Upper lobe of right lung (tissue), 1 donor: Measurements from ENCODE around the gene CRACR2A. TPM values are rescaled to one million over a fixed set of nuclear protein-coding genes. Genes with fewer than 3 reads are reported as not detected.

Experiments used
- ATAC-seq: fragments of 200-7000 bp; cut with Tn5 transposase; one replicate; pipeline ENCODE4 v1.9.1; 2020; ENCODE audit warnings: mild to moderate bottlenecking, moderate library complexity
- DNase-seq: peaks from one replicate; pipeline ENCODE4 v3.0.0-alpha.2; 2020
- H3K27ac ChIP-seq: fragments of 200-600 bp; one replicate; pipeline ENCODE4 v1.8.0; 2022
- H3K27me3 ChIP-seq: fragments of 200-600 bp; one replicate; pipeline ENCODE4 v1.8.0; 2022; ENCODE audit warnings: mild to moderate bottlenecking
- H3K36me3 ChIP-seq: fragments of 200-600 bp; one replicate; pipeline ENCODE4 v1.8.0; 2022
- H3K4me1 ChIP-seq: fragments of 200-600 bp; one replicate; pipeline ENCODE4 v1.8.0; 2022
- H3K4me3 ChIP-seq: fragments of 200-600 bp; one replicate; pipeline ENCODE4 v1.8.0; 2022; ENCODE audit warnings: mild to moderate bottlenecking
- H3K9me3 ChIP-seq: fragments of 200-600 bp; one replicate; pipeline ENCODE4 v1.8.0; 2022
- intact Hi-C: fragments of 100-400 bp; cut with DNase I; formaldehyde crosslinking; loops from one replicate; pipeline ENCODE4 v1.11.0; 2022
- total RNA-seq: library from RNA; stranded (reverse); fragmentation: NEBNext Ultra II Directional; extraction: Animal tissue kit (Norgen Biotek cat#: 25700); gene quantifications from one replicate; pipeline ENCODE4 v1.2.1, GENCODE V29; 2021
- TF ChIP-seq, protein P1 (sequence below): fragments of 200-600 bp; IDR thresholded peaks from one replicate; pipeline ENCODE4 v1.8.0; 2022; ENCODE audit warnings: antibody characterized with exemption
- donor health status: DM: no; HTN: yes; CAD: no; lungs with severe emphysema.

The CRACR2A gene
- total RNA-seq, 1 donor from 2014 or later = 5.4 TPM

- no peaks in the 10 kb centered on the region for H3K36me3 ChIP-seq
- H3K9me3 ChIP-seq = no peaks in the 10 kb centered on the region
- no peak overlapping the region for H3K27ac ChIP-seq
- TF ChIP-seq, protein P1, sequence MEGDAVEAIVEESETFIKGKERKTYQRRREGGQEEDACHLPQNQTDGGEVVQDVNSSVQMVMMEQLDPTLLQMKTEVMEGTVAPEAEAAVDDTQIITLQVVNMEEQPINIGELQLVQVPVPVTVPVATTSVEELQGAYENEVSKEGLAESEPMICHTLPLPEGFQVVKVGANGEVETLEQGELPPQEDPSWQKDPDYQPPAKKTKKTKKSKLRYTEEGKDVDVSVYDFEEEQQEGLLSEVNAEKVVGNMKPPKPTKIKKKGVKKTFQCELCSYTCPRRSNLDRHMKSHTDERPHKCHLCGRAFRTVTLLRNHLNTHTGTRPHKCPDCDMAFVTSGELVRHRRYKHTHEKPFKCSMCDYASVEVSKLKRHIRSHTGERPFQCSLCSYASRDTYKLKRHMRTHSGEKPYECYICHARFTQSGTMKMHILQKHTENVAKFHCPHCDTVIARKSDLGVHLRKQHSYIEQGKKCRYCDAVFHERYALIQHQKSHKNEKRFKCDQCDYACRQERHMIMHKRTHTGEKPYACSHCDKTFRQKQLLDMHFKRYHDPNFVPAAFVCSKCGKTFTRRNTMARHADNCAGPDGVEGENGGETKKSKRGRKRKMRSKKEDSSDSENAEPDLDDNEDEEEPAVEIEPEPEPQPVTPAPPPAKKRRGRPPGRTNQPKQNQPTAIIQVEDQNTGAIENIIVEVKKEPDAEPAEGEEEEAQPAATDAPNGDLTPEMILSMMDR = no peak
- H3K4me1 ChIP-seq = no peaks in the 10 kb centered on the region
- H3K4me3 ChIP-seq = no peak overlapping the region
- intact Hi-C loops = no loop called here
- no peak for ATAC-seq
- DNase-seq = no peak
- no peaks in the 10 kb centered on the region for H3K27me3 ChIP-seq
These were observed 36.9 kb downstream of the CRACR2A start for GRCh38 chr12:3715999-3716398.

GRCh38 chr12:3713947-3714346 is 39.0 kb downstream of the CRACR2A start:
- intact Hi-C loops = no loop called here
- ATAC-seq = no peak
- TF ChIP-seq, protein P1 = no peak
- no peaks in the 10 kb centered on the region for H3K36me3 ChIP-seq
- no peak for DNase-seq
- no peak overlapping the region for H3K27ac ChIP-seq
- no peaks in the 10 kb centered on the region for H3K4me1 ChIP-seq
- no peaks in the 10 kb centered on the region for H3K27me3 ChIP-seq
- no peak overlapping the region for H3K4me3 ChIP-seq
- no peaks in the 10 kb centered on the region for H3K9me3 ChIP-seq

- intact Hi-C loops = no loop called here
- TF ChIP-seq, protein P1 = no peak
- H3K27me3 ChIP-seq = no peaks in the 10 kb centered on the region
These were observed 39.4 kb downstream of the CRACR2A start for GRCh38 chr12:3713483-3713882.

DNA sequence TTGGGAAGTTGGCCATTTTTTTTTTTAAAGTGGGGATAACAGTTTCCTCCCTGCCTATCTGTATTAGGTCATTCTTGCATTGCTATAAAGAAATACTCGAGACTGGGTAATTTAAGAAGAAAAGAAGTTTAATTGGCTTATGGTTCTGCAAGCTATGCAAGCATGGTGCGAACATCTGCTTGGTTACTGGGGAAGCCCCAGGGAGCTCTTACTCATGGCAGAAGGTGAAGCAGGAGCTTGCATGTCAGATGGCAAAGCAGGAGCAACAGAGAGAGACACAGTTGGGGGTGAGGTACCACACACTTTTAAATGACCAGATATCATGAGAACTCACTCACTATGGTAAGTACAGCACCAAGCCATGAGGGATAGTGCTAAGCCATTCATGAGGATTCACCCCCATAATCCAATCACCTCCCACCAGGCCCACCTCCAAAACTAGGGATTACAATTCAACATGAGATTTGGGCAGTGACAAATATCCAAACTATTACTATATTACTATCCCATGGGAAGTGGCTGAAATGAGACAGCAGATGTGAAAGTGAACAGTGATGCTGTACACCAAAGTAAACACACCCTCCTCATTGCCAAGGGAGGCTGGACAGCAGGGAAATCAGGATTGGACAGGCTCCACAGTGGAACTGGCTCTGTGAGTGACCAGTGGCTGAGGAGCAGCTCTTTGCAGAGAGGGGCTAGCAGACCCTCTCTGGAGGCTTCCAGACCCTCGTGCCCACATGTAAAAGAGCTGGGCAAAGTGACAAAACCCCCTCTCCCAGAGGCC is 40.5 kb downstream of the CRACR2A start:
- H3K27me3 ChIP-seq = no peaks in the 10 kb centered on the region
- DNase-seq (no peak), ATAC-seq (no peak)
- H3K36me3 ChIP-seq = no peaks in the 10 kb centered on the region
- no peaks in the 10 kb centered on the region for H3K9me3 ChIP-seq
- H3K27ac ChIP-seq = no peak overlapping the region
- TF ChIP-seq, protein P1 = no peak
- no peak overlapping the region for H3K4me3 ChIP-seq
- no peaks in the 10 kb centered on the region for H3K4me1 ChIP-seq
- intact Hi-C loops = no loop called here

More at GRCh38 chr12:3713483-3713882, 39.4 kb downstream of the CRACR2A start:
- no peak for ATAC-seq
- no peak for DNase-seq
- no peak overlapping the region for H3K4me3 ChIP-seq
- H3K36me3 ChIP-seq = no peaks in the 10 kb centered on the region
- H3K27ac ChIP-seq = no peak overlapping the region
- H3K9me3 ChIP-seq = no peaks in the 10 kb centered on the region
- no peaks in the 10 kb centered on the region for H3K4me1 ChIP-seq

- Histone ChIP-seq H3K27ac (no peak overlapping the region), H3K9me3 (no peaks in the 10 kb centered on the region), H3K27me3 (no peaks in the 10 kb centered on the region), H3K36me3 (no peaks in the 10 kb centered on the region), H3K4me3 (no peak overlapping the region), H3K4me1 (no peaks in the 10 kb centered on the region)
- DNase-seq (no peak), ATAC-seq (no peak)
- intact Hi-C loops = no loop called here
- TF ChIP-seq, protein P1 = no peak
These were observed 47.6 kb downstream of the CRACR2A start for GRCh38 chr12:3705354-3705675.
